ENCODE results near the gene PEX14.

Gene PEX14

GRCh38 chr1:10444248-10444647 lies 30.5 kb upstream of the PEX14 start:
- no peak for DNase-seq (ENCODE audit: insufficient read length, low spot score)
- TF ChIP-seq CTCF (IDR thresholded peaks at IDR 0.05; ENCODE audit: insufficient read depth, missing control alignments): no peak
- FAIRE-seq: no peak

- FAIRE-seq (no peak), DNase-seq (ENCODE audit: insufficient read length, low spot score) (no peak)
- TF ChIP-seq CTCF (IDR thresholded peaks at IDR 0.05; ENCODE audit: insufficient read depth, missing control alignments): no peak
Observed at GRCh38 chr1:10444795-10445397, 29.9 kb upstream of the PEX14 start.

GRCh38 chr1:10446790-10447422 lies 27.8 kb upstream of the PEX14 start:
- no peak for TF ChIP-seq CTCF (IDR thresholded peaks at IDR 0.05; ENCODE audit: insufficient read depth, missing control alignments)
- FAIRE-seq (no peak), DNase-seq (ENCODE audit: insufficient read length, low spot score) (no peak)

- DNase-seq (ENCODE audit: insufficient read length, low spot score) (no peak), FAIRE-seq (no peak)
- no peak for TF ChIP-seq CTCF (IDR thresholded peaks at IDR 0.05; ENCODE audit: insufficient read depth, missing control alignments)
Observed at GRCh38 chr1:10449751-10450150, 25.0 kb upstream of the PEX14 start, which contains the start of gene CORT. CORT (plus strand) TSS chr1:10450031; CDS start chr1:10450224, 193 bp downstream.

- DNase-seq (ENCODE audit: insufficient read length, low spot score) (no peak), FAIRE-seq (no peak)
- no peak for TF ChIP-seq CTCF (IDR thresholded peaks at IDR 0.05; ENCODE audit: insufficient read depth, missing control alignments)
Observed at GRCh38 chr1:10450156-10450814, 24.5 kb upstream of the PEX14 start.

- DNase-seq (ENCODE audit: insufficient read length, low spot score) (no peak), FAIRE-seq (no peak)
- no peak for TF ChIP-seq CTCF (IDR thresholded peaks at IDR 0.05; ENCODE audit: insufficient read depth, missing control alignments)
Observed at GRCh38 chr1:10450836-10451235, 23.9 kb upstream of the PEX14 start.

GRCh38 chr1:10451287-10451686 lies 23.5 kb upstream of the PEX14 start:
- DNase-seq (ENCODE audit: insufficient read length, low spot score) (no peak), FAIRE-seq (no peak)
- no peak for TF ChIP-seq CTCF (IDR thresholded peaks at IDR 0.05; ENCODE audit: insufficient read depth, missing control alignments)

All from D721Med (cell line).